NCI-H526 treated with DMSO at 0.1 percent for 48 hours (cell line): ENCODE data around the gene LLGL1.
A peak's percentile ranks its signal among the peaks of the same experiment; 100 is the strongest.

Experiments
- DNase-seq: peaks from one replicate; lab custom pipeline; 2025; lab: John Stamatoyannopoulos, UW

LLGL1 gene

GRCh38 chr17:18253187-18253884 lies 27.9 kb downstream of the LLGL1 start:
- no peak for DNase-seq

GRCh38 chr17:18253947-18254821 lies 28.7 kb downstream of the LLGL1 start:
- no peak for DNase-seq

GRCh38 chr17:18254888-18255649 lies 29.6 kb downstream of the LLGL1 start:
- no peak for DNase-seq

GRCh38 chr17:18256351-18256750 lies 30.9 kb downstream of the LLGL1 start:
- no peak for DNase-seq

GRCh38 chr17:18256776-18257175 lies 31.3 kb downstream of the LLGL1 start:
- DNase-seq: no peak

GRCh38 chr17:18257268-18257981 lies 32.0 kb downstream of the LLGL1 start:
- DNase-seq: no peak

- peak; percentile 13 for DNase-seq
Observed at GRCh38 chr17:18257982-18258355, 32.5 kb downstream of the LLGL1 start.

GRCh38 chr17:18258356-18259038 lies 33.1 kb downstream of the LLGL1 start, which contains the start of gene FLII:
FLII (minus strand) TSS chr17:18258738; CDS start chr17:18258690, 48 bp downstream.
- DNase-seq: no peak

- DNase-seq: no peak
Observed at GRCh38 chr17:18259621-18260331, 34.3 kb downstream of the LLGL1 start.

- peak; percentile 81 for DNase-seq
Observed at GRCh38 chr17:18260332-18261145, 35.1 kb downstream of the LLGL1 start, which contains the start of gene MIEF2. MIEF2 (plus strand) TSS chr17:18260662; CDS start chr17:18262721, 2,059 bp downstream.

GRCh38 chr17:18261146-18261515 lies 35.7 kb downstream of the LLGL1 start:
- no peak for DNase-seq

- no peak for DNase-seq
Observed at GRCh38 chr17:18261659-18262058, 36.2 kb downstream of the LLGL1 start.

- no peak for DNase-seq
Observed at GRCh38 chr17:18262111-18262510, 36.7 kb downstream of the LLGL1 start.

- DNase-seq: no peak
Observed at GRCh38 chr17:18262641-18263040, 37.2 kb downstream of the LLGL1 start.

GRCh38 chr17:18263885-18264682 lies 38.6 kb downstream of the LLGL1 start:
- no peak for DNase-seq

GRCh38 chr17:18267366-18267765 lies 41.9 kb downstream of the LLGL1 start:
- no peak for DNase-seq

- DNase-seq: no peak
Observed at GRCh38 chr17:18267927-18268711, 42.7 kb downstream of the LLGL1 start.
